Left ventricle myocardium inferior (tissue), 1 donor: ENCODE results near the gene GRAP2. TPM values are rescaled to one million over a fixed set of nuclear protein-coding genes. Genes with fewer than 3 reads are reported as not detected.

Experiments used
- DNase-seq: peaks from one replicate; pipeline ENCODE4 v3.0.0-alpha.2; 2020
- H3K27ac ChIP-seq: fragments of 200-600 bp; replicated peaks from 2 replicates; pipeline ENCODE4 v1.8.0; 2021
- H3K27me3 ChIP-seq: fragments of 200-600 bp; 2 replicates; pipeline ENCODE4 v1.8.0; 2021; ENCODE audit warnings: low read depth
- H3K36me3 ChIP-seq: fragments of 200-600 bp; 2 replicates; pipeline ENCODE4 v1.8.0; 2021
- H3K4me1 ChIP-seq: fragments of 200-600 bp; 2 replicates; pipeline ENCODE4 v1.8.0; 2021
- H3K4me3 ChIP-seq: fragments of 200-600 bp; 2 replicates; pipeline ENCODE4 v1.8.0; 2021; ENCODE audit warnings: mild to moderate bottlenecking, moderate library complexity
- H3K9me3 ChIP-seq: fragments of 200-600 bp; replicated peaks from 2 replicates; pipeline ENCODE4 v1.8.0; 2021
- intact Hi-C: fragments of 100-400 bp; cut with micrococcal nuclease; formaldehyde crosslinking; loops from one replicate; pipeline ENCODE4 v1.11.0; 2022
- total RNA-seq: library from RNA; stranded (reverse); fragmentation: NEBNext Ultra II Directional; extraction: Animal tissue kit (Norgen Biotek cat#: 25700); gene quantifications from one replicate; pipeline ENCODE4 v1.2.1, GENCODE V29; 2021
- TF ChIP-seq, protein P1 (sequence below): fragments of 200-600 bp; IDR thresholded peaks from 2 replicates; pipeline ENCODE4 v1.8.0; 2021; ENCODE audit warnings: antibody characterized with exemption, mild to moderate bottlenecking, borderline replicate concordance
- donor health status: DM: no; HTN: yes; CAD: no; lungs with severe emphysema.

GRAP2 gene
- total RNA-seq, 1 donor from 2014 or later = 1.6 TPM

GRCh38 chr22:39985383-39986035 is 84.6 kb downstream of the GRAP2 start:
- intact Hi-C loops = no loop called here
- Histone ChIP-seq H3K27ac (no peak overlapping the region), H3K4me1 (peaks cover 21% of the 10 kb centered on the region), H3K9me3 (no peaks in the 10 kb centered on the region), H3K4me3 (no peak overlapping the region), H3K36me3 (no peaks in the 10 kb centered on the region), H3K27me3 (peaks cover 9% of the 10 kb centered on the region)
- no peak for DNase-seq
- TF ChIP-seq, protein P1, sequence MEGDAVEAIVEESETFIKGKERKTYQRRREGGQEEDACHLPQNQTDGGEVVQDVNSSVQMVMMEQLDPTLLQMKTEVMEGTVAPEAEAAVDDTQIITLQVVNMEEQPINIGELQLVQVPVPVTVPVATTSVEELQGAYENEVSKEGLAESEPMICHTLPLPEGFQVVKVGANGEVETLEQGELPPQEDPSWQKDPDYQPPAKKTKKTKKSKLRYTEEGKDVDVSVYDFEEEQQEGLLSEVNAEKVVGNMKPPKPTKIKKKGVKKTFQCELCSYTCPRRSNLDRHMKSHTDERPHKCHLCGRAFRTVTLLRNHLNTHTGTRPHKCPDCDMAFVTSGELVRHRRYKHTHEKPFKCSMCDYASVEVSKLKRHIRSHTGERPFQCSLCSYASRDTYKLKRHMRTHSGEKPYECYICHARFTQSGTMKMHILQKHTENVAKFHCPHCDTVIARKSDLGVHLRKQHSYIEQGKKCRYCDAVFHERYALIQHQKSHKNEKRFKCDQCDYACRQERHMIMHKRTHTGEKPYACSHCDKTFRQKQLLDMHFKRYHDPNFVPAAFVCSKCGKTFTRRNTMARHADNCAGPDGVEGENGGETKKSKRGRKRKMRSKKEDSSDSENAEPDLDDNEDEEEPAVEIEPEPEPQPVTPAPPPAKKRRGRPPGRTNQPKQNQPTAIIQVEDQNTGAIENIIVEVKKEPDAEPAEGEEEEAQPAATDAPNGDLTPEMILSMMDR = no peak

- DNase-seq = no peak
- Histone ChIP-seq H3K4me3 (no peak overlapping the region), H3K36me3 (no peaks in the 10 kb centered on the region), H3K27ac (peak overlapping the region; percentile 86), H3K4me1 (peaks cover 49% of the 10 kb centered on the region), H3K27me3 (peaks cover 22% of the 10 kb centered on the region), H3K9me3 (no peaks in the 10 kb centered on the region)
- intact Hi-C loops = no loop called here
- TF ChIP-seq, protein P1 = no peak
Measured at GRCh38 chr22:39988386-39989114, 87.7 kb downstream of the GRAP2 start.

- Histone ChIP-seq H3K36me3 (no peaks in the 10 kb centered on the region), H3K9me3 (no peaks in the 10 kb centered on the region), H3K27ac (peak overlapping the region; percentile 86), H3K4me1 (peaks cover 49% of the 10 kb centered on the region), H3K27me3 (peaks cover 33% of the 10 kb centered on the region), H3K4me3 (no peak overlapping the region)
- TF ChIP-seq, protein P1 = no peak
- intact Hi-C loops = no loop called here
- no peak for DNase-seq
Measured at GRCh38 chr22:39989633-39990032, 88.7 kb downstream of the GRAP2 start.

- Histone ChIP-seq H3K27ac (peak overlapping the region; percentile 86), H3K9me3 (no peaks in the 10 kb centered on the region), H3K36me3 (no peaks in the 10 kb centered on the region), H3K27me3 (peaks cover 42% of the 10 kb centered on the region), H3K4me3 (no peak overlapping the region), H3K4me1 (peaks cover 56% of the 10 kb centered on the region)
- no peak for DNase-seq
- intact Hi-C loops = no loop called here
- TF ChIP-seq, protein P1 = no peak
Measured at GRCh38 chr22:39990686-39991085, 89.8 kb downstream of the GRAP2 start.

DNA sequence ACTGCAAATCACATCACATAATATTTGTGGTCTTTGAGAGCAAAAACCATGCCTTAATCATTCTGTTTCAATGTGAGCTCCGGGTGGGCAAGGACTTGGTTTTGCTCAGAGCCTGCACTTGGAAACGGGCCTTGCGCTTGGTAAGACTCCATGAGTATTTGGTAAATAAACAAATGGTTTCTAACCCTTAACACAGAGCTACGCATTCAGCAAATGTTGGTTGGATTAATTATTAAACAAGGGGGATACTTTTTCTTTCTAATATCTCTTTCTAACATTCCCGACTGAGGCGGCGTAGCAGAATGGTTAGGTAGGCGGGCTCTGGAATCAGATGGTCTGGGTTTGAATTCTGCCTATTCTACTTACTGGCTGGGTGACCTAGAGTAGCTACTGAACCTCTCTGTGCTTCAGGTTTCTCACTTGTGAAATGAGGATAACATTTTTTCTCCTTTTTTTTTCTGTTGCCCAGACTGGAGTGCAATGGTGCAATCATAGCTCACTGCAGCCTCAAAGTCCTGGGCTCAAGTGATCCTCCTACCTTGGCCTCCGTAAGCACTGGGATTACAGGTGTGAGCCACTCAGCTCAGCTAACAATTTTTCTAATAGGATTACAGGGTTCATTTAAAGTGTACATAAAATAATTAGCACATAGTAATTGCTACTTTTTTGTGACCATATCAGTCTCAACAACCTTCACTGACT is 90.4 kb downstream of the GRAP2 start:
- H3K4me3 ChIP-seq = no peak overlapping the region
- DNase-seq = no peak
- no peaks in the 10 kb centered on the region for H3K36me3 ChIP-seq
- no peaks in the 10 kb centered on the region for H3K9me3 ChIP-seq
- H3K27ac ChIP-seq = peak overlapping the region; percentile 86
- intact Hi-C loops = no loop called here
- peaks cover 47% of the 10 kb centered on the region for H3K27me3 ChIP-seq
- H3K4me1 ChIP-seq = peaks cover 54% of the 10 kb centered on the region
- TF ChIP-seq, protein P1 = no peak
